ENCODE results near the gene CC2D2A.

The CC2D2A gene

DNA sequence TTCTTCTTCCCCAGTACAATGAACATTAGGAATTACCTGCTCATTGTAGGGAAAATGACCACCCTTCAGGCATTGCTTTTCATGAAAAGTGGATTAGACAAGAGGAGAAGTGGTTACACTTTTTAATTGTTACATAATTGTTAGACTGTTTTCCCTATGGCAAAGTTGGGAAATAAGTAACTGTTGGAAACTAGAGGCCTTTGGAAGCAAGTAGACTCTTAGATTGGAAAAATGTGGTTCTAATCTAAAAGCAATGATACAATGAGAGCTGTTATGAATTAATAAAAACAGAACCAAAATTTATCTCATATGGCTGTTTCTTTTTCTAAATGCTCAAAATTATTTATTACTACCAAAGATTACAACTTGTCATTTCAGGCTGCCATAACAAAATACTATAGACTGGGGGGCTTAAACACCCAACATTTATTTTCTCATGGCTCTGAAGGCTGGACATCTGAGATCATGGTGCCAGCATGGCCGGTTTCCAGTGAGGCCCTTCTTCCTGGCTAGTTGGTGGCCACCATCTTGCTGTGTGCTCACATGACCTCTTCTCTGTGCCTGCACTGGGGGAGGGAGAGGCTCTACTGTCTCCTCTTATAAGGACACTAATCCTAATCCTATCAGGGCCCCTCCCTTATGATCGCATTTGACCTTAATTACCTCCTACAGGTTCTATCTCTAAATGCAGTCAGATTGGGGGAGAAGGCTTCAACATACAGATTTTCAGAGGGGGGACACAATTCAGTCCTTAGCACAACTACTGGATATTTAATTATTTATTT is 12.5 kb downstream of the CC2D2A start:
- no peak overlapping the region for H3K4me3 ChIP-seq (replicated peaks; ENCODE audit: insufficient read depth, low read length)
- TF ChIP-seq POLR2AphosphoS5 (IDR thresholded peaks at IDR 0.05; ENCODE audit: low read depth), result no peak
- no peak for TF ChIP-seq SPI1 (IDR thresholded peaks at IDR 0.05; ENCODE audit: borderline replicate concordance, low read depth)
- no peak for TF ChIP-seq GABPA (IDR thresholded peaks at IDR 0.05; ENCODE audit: low read depth)
- TF ChIP-seq, protein P1, sequence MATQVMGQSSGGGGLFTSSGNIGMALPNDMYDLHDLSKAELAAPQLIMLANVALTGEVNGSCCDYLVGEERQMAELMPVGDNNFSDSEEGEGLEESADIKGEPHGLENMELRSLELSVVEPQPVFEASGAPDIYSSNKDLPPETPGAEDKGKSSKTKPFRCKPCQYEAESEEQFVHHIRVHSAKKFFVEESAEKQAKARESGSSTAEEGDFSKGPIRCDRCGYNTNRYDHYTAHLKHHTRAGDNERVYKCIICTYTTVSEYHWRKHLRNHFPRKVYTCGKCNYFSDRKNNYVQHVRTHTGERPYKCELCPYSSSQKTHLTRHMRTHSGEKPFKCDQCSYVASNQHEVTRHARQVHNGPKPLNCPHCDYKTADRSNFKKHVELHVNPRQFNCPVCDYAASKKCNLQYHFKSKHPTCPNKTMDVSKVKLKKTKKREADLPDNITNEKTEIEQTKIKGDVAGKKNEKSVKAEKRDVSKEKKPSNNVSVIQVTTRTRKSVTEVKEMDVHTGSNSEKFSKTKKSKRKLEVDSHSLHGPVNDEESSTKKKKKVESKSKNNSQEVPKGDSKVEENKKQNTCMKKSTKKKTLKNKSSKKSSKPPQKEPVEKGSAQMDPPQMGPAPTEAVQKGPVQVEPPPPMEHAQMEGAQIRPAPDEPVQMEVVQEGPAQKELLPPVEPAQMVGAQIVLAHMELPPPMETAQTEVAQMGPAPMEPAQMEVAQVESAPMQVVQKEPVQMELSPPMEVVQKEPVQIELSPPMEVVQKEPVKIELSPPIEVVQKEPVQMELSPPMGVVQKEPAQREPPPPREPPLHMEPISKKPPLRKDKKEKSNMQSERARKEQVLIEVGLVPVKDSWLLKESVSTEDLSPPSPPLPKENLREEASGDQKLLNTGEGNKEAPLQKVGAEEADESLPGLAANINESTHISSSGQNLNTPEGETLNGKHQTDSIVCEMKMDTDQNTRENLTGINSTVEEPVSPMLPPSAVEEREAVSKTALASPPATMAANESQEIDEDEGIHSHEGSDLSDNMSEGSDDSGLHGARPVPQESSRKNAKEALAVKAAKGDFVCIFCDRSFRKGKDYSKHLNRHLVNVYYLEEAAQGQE (IDR thresholded peaks at IDR 0.05; ENCODE audit: insufficient replicate concordance, low read depth), result no peak
- TF ChIP-seq, protein P2, sequence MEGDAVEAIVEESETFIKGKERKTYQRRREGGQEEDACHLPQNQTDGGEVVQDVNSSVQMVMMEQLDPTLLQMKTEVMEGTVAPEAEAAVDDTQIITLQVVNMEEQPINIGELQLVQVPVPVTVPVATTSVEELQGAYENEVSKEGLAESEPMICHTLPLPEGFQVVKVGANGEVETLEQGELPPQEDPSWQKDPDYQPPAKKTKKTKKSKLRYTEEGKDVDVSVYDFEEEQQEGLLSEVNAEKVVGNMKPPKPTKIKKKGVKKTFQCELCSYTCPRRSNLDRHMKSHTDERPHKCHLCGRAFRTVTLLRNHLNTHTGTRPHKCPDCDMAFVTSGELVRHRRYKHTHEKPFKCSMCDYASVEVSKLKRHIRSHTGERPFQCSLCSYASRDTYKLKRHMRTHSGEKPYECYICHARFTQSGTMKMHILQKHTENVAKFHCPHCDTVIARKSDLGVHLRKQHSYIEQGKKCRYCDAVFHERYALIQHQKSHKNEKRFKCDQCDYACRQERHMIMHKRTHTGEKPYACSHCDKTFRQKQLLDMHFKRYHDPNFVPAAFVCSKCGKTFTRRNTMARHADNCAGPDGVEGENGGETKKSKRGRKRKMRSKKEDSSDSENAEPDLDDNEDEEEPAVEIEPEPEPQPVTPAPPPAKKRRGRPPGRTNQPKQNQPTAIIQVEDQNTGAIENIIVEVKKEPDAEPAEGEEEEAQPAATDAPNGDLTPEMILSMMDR (IDR thresholded peaks at IDR 0.05; ENCODE audit: insufficient read depth, low read length), result no peak
- no peaks in the 10 kb centered on the region for H3K27me3 ChIP-seq (ENCODE audit: insufficient read depth, poor library complexity, severe bottlenecking)
- no peak overlapping the region for H3K27ac ChIP-seq (replicated peaks)
- DNase-seq (ENCODE audit: low read depth in 1 of 2, low spot score in 1 of 2), result no peak

GRCh38 chr4:15482842-15483241 is 13.2 kb downstream of the CC2D2A start:
- no peak for DNase-seq (ENCODE audit: low read depth in 1 of 2, low spot score in 1 of 2)
- H3K4me3 ChIP-seq (replicated peaks; ENCODE audit: insufficient read depth, low read length), result no peak overlapping the region
- no peak overlapping the region for H3K27ac ChIP-seq (replicated peaks)
- no peaks in the 10 kb centered on the region for H3K27me3 ChIP-seq (ENCODE audit: insufficient read depth, poor library complexity, severe bottlenecking)
- TF ChIP-seq SPI1 (IDR thresholded peaks at IDR 0.05; ENCODE audit: borderline replicate concordance, low read depth), result no peak
- TF ChIP-seq, protein P1 (IDR thresholded peaks at IDR 0.05; ENCODE audit: insufficient replicate concordance, low read depth), result no peak
- TF ChIP-seq, protein P2 (IDR thresholded peaks at IDR 0.05; ENCODE audit: insufficient read depth, low read length), result no peak
- TF ChIP-seq GABPA (IDR thresholded peaks at IDR 0.05; ENCODE audit: low read depth), result no peak
- no peak for TF ChIP-seq POLR2AphosphoS5 (IDR thresholded peaks at IDR 0.05; ENCODE audit: low read depth)

DNA sequence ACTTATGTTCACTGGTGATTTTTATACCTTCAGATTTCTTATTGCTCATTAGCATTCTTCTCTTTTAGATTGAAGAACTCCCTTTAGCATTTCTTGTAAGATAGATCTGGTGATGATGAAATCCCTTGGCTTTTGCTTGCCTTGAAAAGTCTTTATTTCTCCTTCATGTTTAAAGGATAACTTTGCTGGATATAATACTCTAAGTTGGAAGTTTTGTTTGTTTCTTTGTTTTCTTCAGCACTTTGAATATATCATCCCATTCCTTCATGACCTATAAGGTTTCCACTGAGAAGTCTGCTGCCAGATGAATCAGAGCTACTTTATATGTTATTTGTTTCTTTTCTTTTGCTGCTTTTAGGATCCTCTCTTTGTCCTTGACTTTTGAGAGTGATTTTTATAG is 18.5 kb downstream of the CC2D2A start:
- H3K27ac ChIP-seq (replicated peaks), result no peak overlapping the region
- TF ChIP-seq, protein P1 (IDR thresholded peaks at IDR 0.05; ENCODE audit: insufficient replicate concordance, low read depth), result no peak
- TF ChIP-seq POLR2AphosphoS5 (IDR thresholded peaks at IDR 0.05; ENCODE audit: low read depth) (no peak), GABPA (IDR thresholded peaks at IDR 0.05; ENCODE audit: low read depth) (no peak), SPI1 (IDR thresholded peaks at IDR 0.05; ENCODE audit: borderline replicate concordance, low read depth) (no peak)
- TF ChIP-seq, protein P2 (IDR thresholded peaks at IDR 0.05; ENCODE audit: insufficient read depth, low read length), result no peak
- DNase-seq (ENCODE audit: low read depth in 1 of 2, low spot score in 1 of 2), result no peak
- no peak overlapping the region for H3K4me3 ChIP-seq (replicated peaks; ENCODE audit: insufficient read depth, low read length)
- H3K27me3 ChIP-seq (ENCODE audit: insufficient read depth, poor library complexity, severe bottlenecking), result no peaks in the 10 kb centered on the region

Data from HL-60 (cell line).